Heart left ventricle (tissue), 16 donors: ENCODE data around the gene GGCX. TPM values are rescaled to one million over a fixed set of nuclear protein-coding genes. Genes with fewer than 3 reads are reported as not detected.

Source experiments
- ATAC-seq, 4 donors: fragments of 200-7000 bp; cut with Tn5 transposase; one replicate each; pipeline ENCODE4 v1.9.1; 2020 to 2022; ENCODE audit warnings: moderate library complexity in 4 of 4, mild to moderate bottlenecking in 3 of 4, moderate number of reproducible peaks in 1 of 4
- DNase-seq, 5 donors: peaks; one replicate each; pipeline ENCODE4 v3.0.0-alpha.2; 2020
- H3K27ac ChIP-seq, 12 donors: fragments of 200-600 bp; sonication (generic) in 4 of 12; one replicate each; pipeline versions ENCODE4 v1.5.0 to v1.8.0; 2016 to 2022; ENCODE audit warnings: mild to moderate bottlenecking in 2 of 12
- H3K27me3 ChIP-seq, 9 donors: fragments of 200-600 bp; sonication (generic) in 2 of 9; one replicate each; pipeline versions ENCODE4 v1.5.1 to v1.8.0; 2016 to 2022; ENCODE audit warnings: mild to moderate bottlenecking in 3 of 9
- H3K36me3 ChIP-seq, 9 donors: fragments of 200-600 bp; sonication (generic) in 2 of 9; one replicate each; pipeline versions ENCODE4 v1.5.0 to v1.8.0; 2018 to 2022; ENCODE audit warnings: mild to moderate bottlenecking in 2 of 9
- H3K4me1 ChIP-seq, 12 donors: fragments of 200-600 bp; sonication (generic) in 4 of 12; one replicate each; pipeline versions ENCODE4 v1.5.0 to v1.8.0; 2016 to 2022; ENCODE audit warnings: mild to moderate bottlenecking in 3 of 12
- H3K4me3 ChIP-seq, 12 donors: fragments of 200-600 bp; sonication (generic) in 4 of 12; one replicate each; pipeline versions ENCODE4 v1.5.0 to v1.8.0; 2017 to 2022; ENCODE audit warnings: mild to moderate bottlenecking in 9 of 12, moderate library complexity in 4 of 12
- H3K9me3 ChIP-seq, 12 donors: fragments of 200-600 bp; sonication (generic) in 4 of 12; one replicate each; pipeline versions ENCODE4 v1.5.0 to v1.8.0; 2016 to 2022; ENCODE audit warnings: mild to moderate bottlenecking in 1 of 12
- CTCF ChIP-seq, 12 donors: fragments of 200-600 bp; sonication (generic) in 4 of 12; IDR thresholded peaks; one replicate each; pipeline versions ENCODE4 v1.5.0 to v1.8.0; 2018 to 2022; ENCODE audit warnings: antibody characterized with exemption in 12 of 12, mild to moderate bottlenecking in 5 of 12
- POLR2A ChIP-seq, 2 donors: fragments of 450-650 bp; IDR thresholded peaks; one replicate each; pipeline ENCODE4 v1.6.1; 2017; ENCODE audit warnings: antibody characterized with exemption in 2 of 2, mild to moderate bottlenecking in 2 of 2, moderate library complexity in 2 of 2
- WGBS, 4 donors: extraction: QIAGEN DNeasy Blood & Tissue Kit in 2 of 4; methylation state at CpG; one replicate each; pipeline versions ENCODE4 v1.1.5 to v1.1.7; 2013 to 2018; 5-methylcytosine and 5-hydroxymethylcytosine counted together
- intact Hi-C, 10 donors: fragments of 100-400 bp; cut with DNase I; formaldehyde crosslinking; loops; one replicate each; pipeline versions ENCODE4 v1.11.1 to v1.14.2; 2022
- polyA plus RNA-seq, 2 donors: library from polyadenylated mRNA; stranded (reverse); fragments of 200-250 nt; gene quantifications; one replicate each; pipeline ENCODE4 v1.2.3, GENCODE V29; 2013
- total RNA-seq, 9 donors: library from RNA; depleted of rRNA in 2 of 9; stranded (reverse); fragments of >200 nt in 2 of 9; fragmentation: NEBNext Ultra II Directional in 3 of 9; extraction: Animal tissue kit (Norgen Biotek cat#: 25700) in 3 of 9; gene quantifications; one replicate each; pipeline versions ENCODE4 v1.1.0 to v1.2.4, GENCODE V29; 2016 to 2023
- donor health status: ischemic (EF 13 %, LVEDD 7.1; RV severe dilation, severe dysfunction).
- donor health status: healthy with polysubstance abuse.
- donor health status: DM: no; HTN: yes; CAD: no.
- donor health status: DM: no; HTN: no; CAD: no.
- donor health status: ischemic (EF 25% LVEDD 6.9; RV normal size, moderate dysfunction).
- donor health status: ischemic (EF 25% LVEDD 5.7; RV mildly dilated, moderate dysfunction).
- donor health status: healthy.
- donor health status: DM: yes; HTN: yes; CAD: no.
- donor health status: ischemic (EF 35%, LVEDD 5.7; RV mildly dilated, moderate dysfunction).
- donor health status: nonischemic (EF 11% LVEDD 7.7; RV severe dilation, severe dysfunction).
- donor health status: DM: yes; HTN: yes; CAD: no.
- donor health status: PGD.
- donor health status: ischemic (EF 29% LVEDD 5.4; RV normal size, mild dysfunction).
- donor health status: nonischemic (EF 23%, LVEDD 6.1; RV moderate dilation, normal function).

GGCX gene
- total and polyA plus RNA-seq, 11 donors = 12.6 to 30.7 (median 20.8) TPM

- H3K4me1 ChIP-seq = peaks cover 0 to 61% (median 46%) of the 10 kb centered on the region in 12 donors
- no peaks in the 10 kb centered on the region for H3K9me3 ChIP-seq
- WGBS, 4 donors = 5 to 12% (median 6%) methylated on average over 15 to 36 of the region's 36 CpGs
- ATAC-seq (peak; percentile 7 to 74 (median 58)), DNase-seq (peak; percentile 74 to 85 (median 81))
- H3K4me3 ChIP-seq = peak overlapping the region; percentile 59 to 87 (median 77)
- intact Hi-C loops = loop anchor here in 4 of 10 donors (2.0 to 5.0 kb wide), 3 partner anchors 35 to 41 kb away; partner anchors contain the start of gene GGCX (in 3 of the 4)
- H3K36me3 ChIP-seq = peaks cover 0 to 45% (median 31%) of the 10 kb centered on the region in 9 donors
- no peaks in the 10 kb centered on the region for H3K27me3 ChIP-seq
- TF ChIP-seq CTCF (IDR thresholded peaks at IDR 0.05) = no peak
- peak overlapping the region; percentile 78 to 93 (median 88) for H3K27ac ChIP-seq
Measured at GRCh38 chr2:85601771-85602475, 40.6 kb upstream of the GGCX start.

- Histone ChIP-seq H3K4me3 (peak overlapping the region in 11 of 12 donors; percentile 66 to 87 (median 77)), H3K9me3 (no peaks in the 10 kb centered on the region), H3K27me3 (no peaks in the 10 kb centered on the region), H3K4me1 (peaks cover 0 to 62% (median 46%) of the 10 kb centered on the region in 12 donors), H3K36me3 (peaks cover 0 to 49% (median 33%) of the 10 kb centered on the region in 9 donors), H3K27ac (peak overlapping the region; percentile 78 to 93 (median 88))
- DNase-seq (peak in 1 of 5 donors; percentile 46), ATAC-seq (no peak)
- TF ChIP-seq CTCF (IDR thresholded peaks at IDR 0.05) (no peak), POLR2A (IDR thresholded peaks at IDR 0.05) (no peak)
- intact Hi-C loops = loop anchor here in 3 of 10 donors (5.0 kb wide), 2 partner anchors 34 to 39 kb away; partner anchors contain the start of gene GGCX (in 2 of the 3)
- WGBS, 4 donors = 81 to 85% (median 83%) methylated on average over 5 to 6 of the region's 6 CpGs
Measured at GRCh38 chr2:85600951-85601770, 39.9 kb upstream of the GGCX start.

GRCh38 chr2:85600235-85600575, 38.9 kb upstream of the GGCX start:
- intact Hi-C loops = loop anchor here in 3 of 10 donors (5.0 kb wide), 2 partner anchors 33 to 38 kb away; partner anchors contain the start of gene GGCX (in 2 of the 3)
- peaks cover 0 to 43% (median 33%) of the 10 kb centered on the region in 9 donors for H3K36me3 ChIP-seq
- H3K27me3 ChIP-seq = no peaks in the 10 kb centered on the region
- no peaks in the 10 kb centered on the region for H3K9me3 ChIP-seq
- peaks cover 0 to 55% (median 38%) of the 10 kb centered on the region in 12 donors for H3K4me1 ChIP-seq
- peak overlapping the region in 1 of 12 donors; percentile 20 for H3K27ac ChIP-seq
- DNase-seq = no peak
- ATAC-seq = no peak
- no peak overlapping the region for H3K4me3 ChIP-seq
- WGBS, 4 donors = 62 to 100% (median 90%) methylated on average over 1 to 3 of the region's 3 CpGs
- no peak for TF ChIP-seq POLR2A (IDR thresholded peaks at IDR 0.05)
- TF ChIP-seq CTCF (IDR thresholded peaks at IDR 0.05) = no peak
